HCT116 (cell line): ENCODE measurements around the gene WASL. TPM values are rescaled to one million over a fixed set of nuclear protein-coding genes. Genes with fewer than 3 reads are reported as not detected.

ENCODE experiments used
- ATAC-seq: fragments of 200-7000 bp; cut with Tn5 transposase; 2 replicates; pipeline ENCODE4 v1.9.1; 2020; ENCODE audit warnings: mild to moderate bottlenecking, moderate library complexity
- BruUV-seq: library from RNA; stranded (reverse); fragments of 400-500 nt; replicated peaks from 2 replicates; lab custom pipeline; 2021; lab: Mats Ljungman, UMichigan
- CTCF ChIA-PET: fragments of 300-600 bp; sonication (Branson Sonifier 250); formaldehyde crosslinking; loops from one replicate; lab custom pipeline; 2021; ENCODE audit warnings: antibody characterized with exemption; lab: Charles Lee
- POLR2A ChIA-PET: fragments of 300-600, 350-600 bp; sonication (Branson Sonifier 250); formaldehyde crosslinking; loops from one replicate; lab custom pipeline; 2021; ENCODE audit warnings: antibody characterized with exemption; lab: Charles Lee
- RAD21 ChIA-PET, 2 experiments: fragments of 300-600 bp; sonication (Branson Sonifier 250); formaldehyde crosslinking; loops; one replicate each; lab custom pipeline; 2023; ENCODE audit warnings: low total read pairs in 2 of 2; ENCODE audit not compliant: uncharacterized antibody in 2 of 2, unreplicated experiment in 2 of 2, low non-redundant PET in 1 of 2; lab: Charles Lee
- DNase-seq: peaks from one replicate; pipeline ENCODE4 v3.0.0-alpha.2; 2010; ENCODE audit warnings: low read depth, low spot score
- H2AFZ ChIP-seq: fragments of 200-600 bp; shearing (Covaris generic), sonication (generic); 2 replicates; pipeline ENCODE4 v1.6.1; 2017; ENCODE audit warnings: low read depth, mixed run types, mixed read lengths, antibody characterized with exemption, low read length; ENCODE audit not compliant: poor library complexity, severe bottlenecking
- H3K27ac ChIP-seq: 2 replicates; pipeline ENCODE4 v1.5.1; 2012; ENCODE audit warnings: low read depth, low read length
- H3K27me3 ChIP-seq: fragments of 200-600 bp; sonication (generic); 2 replicates; pipeline ENCODE4 v1.6.1; 2016; ENCODE audit warnings: mixed run types, low read length, mixed read lengths; ENCODE audit not compliant: insufficient read depth
- H3K36me3 ChIP-seq, 2 experiments: fragments of 200-500 bp in 1 of 2; fragments of 200-600 bp in 1 of 2; sonication (Bioruptor generic) in 1 of 2; sonication (generic) in 1 of 2; 2 replicates each; pipeline versions ENCODE4 v1.5.1 to v1.6.1; 2014 to 2016; ENCODE audit warnings: low read length in 2 of 2, inconsistent platforms in 1 of 2, mixed read lengths in 1 of 2, mixed run types in 1 of 2; ENCODE audit not compliant: insufficient read depth in 2 of 2, control insufficient read depth in 1 of 2
- H3K4me1 ChIP-seq, 2 experiments: fragments of 200-600 bp in 1 of 2; sonication (generic) in 1 of 2; 2 replicates each; pipeline versions ENCODE4 v1.5.1 to v1.6.1; 2012 to 2017; ENCODE audit warnings: low read length in 2 of 2, inconsistent platforms in 1 of 2, mild to moderate bottlenecking in 1 of 2, mixed read lengths in 1 of 2, mixed run types in 1 of 2, moderate library complexity in 1 of 2; ENCODE audit not compliant: insufficient read depth in 2 of 2, control insufficient read depth in 1 of 2
- H3K4me2 ChIP-seq: fragments of 200-600 bp; sonication (generic); 2 replicates; pipeline ENCODE4 v1.6.1; 2017; ENCODE audit warnings: mixed run types, low read length, mixed read lengths
- H3K4me3 ChIP-seq, 2 experiments: fragments of 200-600 bp in 1 of 2; sonication (generic) in 1 of 2; replicated peaks in 1 of 2; 2 replicates each; pipeline ENCODE4 v1.5.1; 2011 to 2016; ENCODE audit warnings: low read length in 2 of 2, control low read depth in 1 of 2, low read depth in 1 of 2, mild to moderate bottlenecking in 1 of 2, mixed read lengths in 1 of 2, mixed run types in 1 of 2
- H3K79me2 ChIP-seq: fragments of 200-600 bp; sonication (generic); 2 replicates; pipeline ENCODE4 v1.6.1; 2017; ENCODE audit warnings: mild to moderate bottlenecking, mixed run types, low read length, moderate library complexity, mixed read lengths; ENCODE audit not compliant: insufficient read depth
- H3K9ac ChIP-seq: fragments of 200-600 bp; sonication (generic); 2 replicates; pipeline ENCODE4 v1.6.1; 2016; ENCODE audit warnings: low read length, mixed read lengths
- H3K9me2 ChIP-seq: fragments of 200-600 bp; sonication (generic), shearing (Covaris generic); 2 replicates; pipeline ENCODE4 v1.6.1; 2017; ENCODE audit warnings: mixed run types, mild to moderate bottlenecking, moderate library complexity; ENCODE audit not compliant: insufficient read depth
- H3K9me3 ChIP-seq, 2 experiments: fragments of 200-500 bp in 1 of 2; fragments of 200-600 bp in 1 of 2; sonication (Bioruptor generic) in 1 of 2; sonication (generic) in 1 of 2; 2 replicates each; pipeline ENCODE4 v1.6.1; 2014 to 2017; ENCODE audit warnings: low read length in 2 of 2, mixed read lengths in 2 of 2, inconsistent platforms in 1 of 2, low read depth in 1 of 2, mild to moderate bottlenecking in 1 of 2, mixed run types in 1 of 2, moderate library complexity in 1 of 2; ENCODE audit not compliant: control insufficient read depth in 1 of 2, insufficient read depth in 1 of 2
- H4K20me1 ChIP-seq: fragments of 200-600 bp; sonication (generic), shearing (Covaris generic); 2 replicates; pipeline ENCODE4 v1.6.1; 2017; ENCODE audit warnings: mixed run types, mild to moderate bottlenecking, moderate library complexity; ENCODE audit not compliant: insufficient read depth
- ATF3 ChIP-seq: IDR thresholded peaks from 2 replicates; pipeline ENCODE4 v1.6.1; 2012
- CBX3 ChIP-seq: IDR thresholded peaks from 2 replicates; pipeline ENCODE4 v1.6.1; 2012; ENCODE audit warnings: low read depth
- EGR1 ChIP-seq: IDR thresholded peaks from 2 replicates; pipeline ENCODE4 v1.6.1; 2012; ENCODE audit warnings: low read depth
- ELF1 ChIP-seq: IDR thresholded peaks from 2 replicates; pipeline ENCODE4 v1.6.1; 2012; ENCODE audit warnings: low read depth, borderline replicate concordance
- EZH2phosphoT487 ChIP-seq: fragments of 200-600 bp; IDR thresholded peaks from 2 replicates; pipeline ENCODE4 v1.6.1; 2018; ENCODE audit warnings: antibody characterized with exemption, borderline replicate concordance
- FOSL1 ChIP-seq: IDR thresholded peaks from 2 replicates; pipeline ENCODE4 v1.6.1; 2012; ENCODE audit warnings: low read depth
- JUND ChIP-seq: IDR thresholded peaks from 2 replicates; pipeline ENCODE4 v1.6.1; 2012
- POLR2A ChIP-seq: IDR thresholded peaks from 2 replicates; pipeline ENCODE4 v1.7.0; 2011; ENCODE audit warnings: borderline replicate concordance; ENCODE audit not compliant: insufficient read depth, insufficient read length; ENCODE audit errors: extremely low read depth
- REST ChIP-seq: IDR thresholded peaks from 2 replicates; pipeline ENCODE4 v1.6.1; 2012; ENCODE audit warnings: low read depth
- SIN3A ChIP-seq: IDR thresholded peaks from 2 replicates; pipeline ENCODE4 v1.6.1; 2012; ENCODE audit warnings: low read depth
- SP1 ChIP-seq: IDR thresholded peaks from 2 replicates; pipeline ENCODE4 v1.6.1; 2012; ENCODE audit warnings: low read depth
- SRF ChIP-seq: IDR thresholded peaks from 2 replicates; pipeline ENCODE4 v1.6.1; 2012; ENCODE audit warnings: low read depth
- TCF7L2 ChIP-seq: IDR thresholded peaks from 2 replicates; pipeline ENCODE4 v1.7.0; 2011; ENCODE audit warnings: borderline replicate concordance, inconsistent platforms; ENCODE audit not compliant: insufficient read depth, insufficient read length; ENCODE audit errors: extremely low read depth
- YY1 ChIP-seq: IDR thresholded peaks from 2 replicates; pipeline ENCODE4 v1.6.1; 2011; ENCODE audit warnings: low read length, low read depth, moderate library complexity, mild to moderate bottlenecking; ENCODE audit not compliant: insufficient replicate concordance; ENCODE audit errors: extremely low read depth
- ZNF274 ChIP-seq: fragments of 200-500 bp; sonication (Bioruptor generic); IDR thresholded peaks from 2 replicates; pipeline ENCODE4 v1.6.1; 2014; ENCODE audit warnings: mild to moderate bottlenecking, low read depth, low read length, inconsistent platforms
- intact Hi-C: fragments of 100-400 bp; cut with micrococcal nuclease; formaldehyde crosslinking; loops from 2 replicates; pipeline ENCODE4 v1.10.0; 2022
- total RNA-seq: library from RNA; stranded (reverse); gene quantifications from one replicate; pipeline ENCODE4 v1.2.1, GENCODE V29; 2021; ENCODE audit not compliant: unreplicated experiment
- TF ChIP-seq, protein P1 (sequence below): IDR thresholded peaks from 2 replicates; pipeline ENCODE4 v1.6.1; 2012
- TF ChIP-seq, protein P2 (sequence below): IDR thresholded peaks from 2 replicates; pipeline ENCODE4 v1.6.1; 2011; ENCODE audit warnings: mild to moderate bottlenecking, low read length, moderate library complexity; ENCODE audit not compliant: insufficient replicate concordance; ENCODE audit errors: extremely low read depth

The WASL gene
- total RNA-seq, 1 experiment from 2014 or later = 26.2 TPM

DNA sequence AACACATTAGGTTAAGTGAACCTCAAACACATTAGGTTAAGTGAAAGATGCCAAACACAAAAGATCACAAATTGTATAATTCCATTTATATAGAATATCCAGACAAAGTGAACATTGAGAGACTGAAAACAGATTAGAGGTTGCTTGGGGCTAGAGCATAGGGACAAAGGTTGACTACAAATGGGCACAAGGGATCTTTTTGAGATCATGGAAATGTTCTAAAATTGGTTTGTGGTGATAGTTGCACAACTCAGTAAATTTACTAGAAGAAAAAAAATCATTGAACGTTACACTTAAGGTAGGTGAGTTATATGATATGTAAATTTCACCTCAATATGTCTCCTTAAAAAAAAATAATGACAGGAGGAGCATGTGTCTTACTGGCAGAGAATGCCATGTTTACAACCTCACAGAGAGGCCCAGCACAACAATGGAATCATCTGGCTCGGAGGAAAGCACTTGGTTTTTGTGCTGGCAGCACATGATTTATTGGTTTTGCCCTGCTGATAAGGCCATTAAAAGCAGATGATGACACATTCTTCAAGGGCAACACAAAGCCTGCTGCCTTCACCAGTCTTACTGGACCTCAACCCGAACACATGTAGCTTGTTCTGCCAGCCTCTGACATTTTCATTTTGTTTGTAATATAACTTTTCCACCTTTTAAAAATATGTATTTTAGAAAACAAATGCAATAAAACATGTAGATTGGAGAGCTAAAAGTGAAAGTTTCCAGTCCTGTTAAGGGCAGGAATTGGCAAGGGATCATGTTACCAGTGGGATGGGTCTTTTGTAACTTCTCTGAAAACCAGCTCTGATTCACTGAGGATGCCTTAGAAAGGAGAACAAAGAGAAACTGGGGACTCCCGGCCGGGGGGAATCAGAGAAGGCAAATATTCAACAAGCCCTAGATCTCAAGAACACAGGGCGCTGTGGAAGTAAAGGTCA is 105.0 kb downstream of the WASL start:
- Histone ChIP-seq H3K9ac (peak overlapping the region; percentile 18; the same call in 1 of the 2 replicates), H4K20me1 (no peaks in the 10 kb centered on the region), H3K27me3 (no peaks in the 10 kb centered on the region), H3K36me3 (no peaks in the 10 kb centered on the region), H3K9me3 (no peaks in the 10 kb centered on the region), H2AFZ (peak overlapping the region; percentile 97), H3K4me1 (peaks cover 13 to 33% of the 10 kb centered on the region in 2 experiments; a peak in 3 of 4 replicates), H3K79me2 (no peaks in the 10 kb centered on the region), H3K27ac (peak overlapping the region; percentile 2), H3K4me2 (peak overlapping the region; percentile 78), H3K9me2 (no peaks in the 10 kb centered on the region; the same call in 1 of the 2 replicates), H3K4me3 (peak overlapping the region; percentile 1 to 49)
- ATAC-seq = peak; percentile 82
- DNase-seq = peak; percentile 66
- CTCF ChIA-PET = interaction anchor here (0.9 to 1.8 kb wide), 5 partner anchors 8 to 228 kb away, joined by 3 to 7 read pairs (median 5); no protein-coding TSS in a partner anchor
- POLR2A ChIA-PET = no interaction called here
- no TSS peak for BruUV-seq
- RAD21 ChIA-PET = no interaction called here
- intact Hi-C loops = no loop called here
- peak; percentile 66 for TF ChIP-seq TCF7L2
- TF ChIP-seq, protein P1, sequence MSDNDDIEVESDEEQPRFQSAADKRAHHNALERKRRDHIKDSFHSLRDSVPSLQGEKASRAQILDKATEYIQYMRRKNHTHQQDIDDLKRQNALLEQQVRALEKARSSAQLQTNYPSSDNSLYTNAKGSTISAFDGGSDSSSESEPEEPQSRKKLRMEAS = peak; percentile 67
- TF ChIP-seq YY1 = peak; percentile 5
- TF ChIP-seq CBX3 = peak; percentile 79
- TF ChIP-seq FOSL1 = peak; percentile 54; the same call in 1 of the 2 replicates
- 0 out of 2 replicates have a peak, but pooled peaks have one; percentile 44 for TF ChIP-seq ATF3
- peak; percentile 97 for TF ChIP-seq SRF
- TF ChIP-seq POLR2A = no peak
- no peak for TF ChIP-seq REST
- no peak for TF ChIP-seq EGR1
- TF ChIP-seq ELF1 = no peak
- no peak for TF ChIP-seq SIN3A
- TF ChIP-seq, protein P2, sequence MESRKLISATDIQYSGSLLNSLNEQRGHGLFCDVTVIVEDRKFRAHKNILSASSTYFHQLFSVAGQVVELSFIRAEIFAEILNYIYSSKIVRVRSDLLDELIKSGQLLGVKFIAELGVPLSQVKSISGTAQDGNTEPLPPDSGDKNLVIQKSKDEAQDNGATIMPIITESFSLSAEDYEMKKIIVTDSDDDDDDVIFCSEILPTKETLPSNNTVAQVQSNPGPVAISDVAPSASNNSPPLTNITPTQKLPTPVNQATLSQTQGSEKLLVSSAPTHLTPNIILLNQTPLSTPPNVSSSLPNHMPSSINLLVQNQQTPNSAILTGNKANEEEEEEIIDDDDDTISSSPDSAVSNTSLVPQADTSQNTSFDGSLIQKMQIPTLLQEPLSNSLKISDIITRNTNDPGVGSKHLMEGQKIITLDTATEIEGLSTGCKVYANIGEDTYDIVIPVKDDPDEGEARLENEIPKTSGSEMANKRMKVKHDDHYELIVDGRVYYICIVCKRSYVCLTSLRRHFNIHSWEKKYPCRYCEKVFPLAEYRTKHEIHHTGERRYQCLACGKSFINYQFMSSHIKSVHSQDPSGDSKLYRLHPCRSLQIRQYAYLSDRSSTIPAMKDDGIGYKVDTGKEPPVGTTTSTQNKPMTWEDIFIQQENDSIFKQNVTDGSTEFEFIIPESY = no peak
- TF ChIP-seq ZNF274 = no peak
- peak; percentile 63 for TF ChIP-seq SP1
- TF ChIP-seq JUND = peak; percentile 64
- no peak for TF ChIP-seq EZH2phosphoT487
